Endodermal cell (in vitro differentiated cells): ENCODE measurements around the gene IL17RC. TPM values are rescaled to one million over a fixed set of nuclear protein-coding genes. Genes with fewer than 3 reads are reported as not detected.

Experiments
- DNase-seq: peaks from one replicate; pipeline ENCODE4 v3.0.0-alpha.2; 2017
- H3K27ac ChIP-seq: 2 replicates; pipeline ENCODE4 v1.5.1; 2013; ENCODE audit warnings: mild to moderate bottlenecking, low read depth, low read length, moderate library complexity
- H3K27me3 ChIP-seq: 2 replicates; pipeline ENCODE4 v1.6.1; 2013; ENCODE audit warnings: mild to moderate bottlenecking, low read length, moderate library complexity; ENCODE audit not compliant: insufficient read depth, control insufficient read depth, poor library complexity, severe bottlenecking
- H3K36me3 ChIP-seq: 2 replicates; pipeline ENCODE4 v1.7.0; 2013; ENCODE audit warnings: mild to moderate bottlenecking, low read length, moderate library complexity; ENCODE audit not compliant: control insufficient read depth, insufficient read depth
- H3K4me1 ChIP-seq: one replicate; pipeline ENCODE4 v1.7.0; 2013; ENCODE audit warnings: low read length; ENCODE audit not compliant: control insufficient read depth, insufficient read depth
- H3K4me3 ChIP-seq: 2 replicates; pipeline ENCODE4 v1.5.1; 2013; ENCODE audit warnings: mild to moderate bottlenecking, low read length, moderate library complexity
- H3K9ac ChIP-seq: 2 replicates; pipeline ENCODE4 v1.6.1; 2013; ENCODE audit warnings: mild to moderate bottlenecking, low read length, moderate library complexity; ENCODE audit not compliant: poor library complexity, severe bottlenecking; ENCODE audit errors: extremely low read depth
- H3K9me3 ChIP-seq: 2 replicates; pipeline ENCODE4 v1.6.1; 2013; ENCODE audit warnings: mild to moderate bottlenecking, low read length, moderate library complexity; ENCODE audit not compliant: control insufficient read depth
- H3K27ac Mint-ChIP-seq: 2 replicates; pipeline ENCODE4 v1.8.0; 2020; ENCODE audit warnings: mixed read lengths
- H3K27me3 Mint-ChIP-seq: 2 replicates; pipeline ENCODE4 v1.8.0; 2021; ENCODE audit warnings: mild to moderate bottlenecking, mixed read lengths; ENCODE audit not compliant: insufficient read depth
- H3K36me3 Mint-ChIP-seq: 2 replicates; pipeline ENCODE4 v1.8.0; 2020; ENCODE audit warnings: low read depth, mixed read lengths
- H3K4me1 Mint-ChIP-seq: 2 replicates; pipeline ENCODE4 v1.8.0; 2020; ENCODE audit warnings: mixed read lengths
- H3K4me3 Mint-ChIP-seq: 2 replicates; pipeline ENCODE4 v1.8.0; 2020; ENCODE audit warnings: mild to moderate bottlenecking, moderate library complexity, mixed read lengths
- H3K9me3 Mint-ChIP-seq: 2 replicates; pipeline ENCODE4 v1.8.0; 2020; ENCODE audit warnings: mild to moderate bottlenecking, mixed read lengths
- WGBS, 2 experiments: methylation state at CpG; one replicate each; pipeline versions ENCODE4 v1.1.5 to v1.1.7; 2013; ENCODE audit warnings: missing lambda C conversion rate in 2 of 2, mixed read lengths in 1 of 2; ENCODE audit not compliant: insufficient coverage in 1 of 2, insufficient read length in 1 of 2; 5-methylcytosine and 5-hydroxymethylcytosine counted together
- total RNA-seq, 2 donors: library from RNA; stranded (reverse); fragmentation: NEBNext Ultra II Directional in 1 of 2; extraction: Animal tissue kit (Norgen Biotek cat#: 25700) in 1 of 2; gene quantifications; 2 replicates in 1 of 2; 3 replicates in 1 of 2; pipeline ENCODE4 v1.2.1, GENCODE V29; 2021
- TF ChIP-seq, protein P1 (sequence below): fragments of 200-600 bp; sonication (generic); conservative IDR thresholded peaks from 2 replicates; pipeline ENCODE4 v1.5.0; 2021; ENCODE audit warnings: antibody characterized with exemption, mild to moderate bottlenecking

The IL17RC gene
- total RNA-seq, 2 donors from 2014 or later: 15.7 to 19.0 TPM

- Mint-ChIP-seq H3K36me3 (peaks cover 25% of the 10 kb centered on the region), H3K27ac (no peak overlapping the region), H3K4me1 (peaks cover 13% of the 10 kb centered on the region)
Observed at GRCh38 chr3:9932535-9932842, 15.6 kb downstream of the IL17RC start.

DNA sequence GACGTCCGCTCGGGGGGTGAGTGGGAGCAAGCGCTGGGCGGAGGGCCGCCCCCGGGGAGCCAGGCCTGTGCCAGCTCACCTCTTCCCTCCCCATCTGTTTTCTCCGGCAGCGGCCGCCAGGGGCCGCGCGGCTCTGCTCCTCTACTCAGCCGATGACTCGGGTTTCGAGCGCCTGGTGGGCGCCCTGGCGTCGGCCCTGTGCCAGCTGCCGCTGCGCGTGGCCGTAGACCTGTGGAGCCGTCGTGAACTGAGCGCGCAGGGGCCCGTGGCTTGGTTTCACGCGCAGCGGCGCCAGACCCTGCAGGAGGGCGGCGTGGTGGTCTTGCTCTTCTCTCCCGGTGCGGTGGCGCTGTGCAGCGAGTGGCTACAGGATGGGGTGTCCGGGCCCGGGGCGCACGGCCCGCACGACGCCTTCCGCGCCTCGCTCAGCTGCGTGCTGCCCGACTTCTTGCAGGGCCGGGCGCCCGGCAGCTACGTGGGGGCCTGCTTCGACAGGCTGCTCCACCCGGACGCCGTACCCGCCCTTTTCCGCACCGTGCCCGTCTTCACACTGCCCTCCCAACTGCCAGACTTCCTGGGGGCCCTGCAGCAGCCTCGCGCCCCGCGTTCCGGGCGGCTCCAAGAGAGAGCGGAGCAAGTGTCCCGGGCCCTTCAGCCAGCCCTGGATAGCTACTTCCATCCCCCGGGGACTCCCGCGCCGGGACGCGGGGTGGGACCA, 16.1 kb downstream of the IL17RC start:
- peaks cover 27% of the 10 kb centered on the region for H3K36me3 ChIP-seq
- Mint-ChIP-seq H3K4me1 (peaks cover 13% of the 10 kb centered on the region), H3K27me3 (peaks cover 2% of the 10 kb centered on the region), H3K36me3 (peaks cover 27% of the 10 kb centered on the region), H3K9me3 (peaks cover 6% of the 10 kb centered on the region), H3K27ac (peak overlapping the region; percentile 92), H3K4me3 (peak overlapping the region; percentile 76)
- WGBS, 2 experiments: 0 to 1% methylated on average over 57 to 77 of the region's 77 CpGs
- TF ChIP-seq, protein P1, sequence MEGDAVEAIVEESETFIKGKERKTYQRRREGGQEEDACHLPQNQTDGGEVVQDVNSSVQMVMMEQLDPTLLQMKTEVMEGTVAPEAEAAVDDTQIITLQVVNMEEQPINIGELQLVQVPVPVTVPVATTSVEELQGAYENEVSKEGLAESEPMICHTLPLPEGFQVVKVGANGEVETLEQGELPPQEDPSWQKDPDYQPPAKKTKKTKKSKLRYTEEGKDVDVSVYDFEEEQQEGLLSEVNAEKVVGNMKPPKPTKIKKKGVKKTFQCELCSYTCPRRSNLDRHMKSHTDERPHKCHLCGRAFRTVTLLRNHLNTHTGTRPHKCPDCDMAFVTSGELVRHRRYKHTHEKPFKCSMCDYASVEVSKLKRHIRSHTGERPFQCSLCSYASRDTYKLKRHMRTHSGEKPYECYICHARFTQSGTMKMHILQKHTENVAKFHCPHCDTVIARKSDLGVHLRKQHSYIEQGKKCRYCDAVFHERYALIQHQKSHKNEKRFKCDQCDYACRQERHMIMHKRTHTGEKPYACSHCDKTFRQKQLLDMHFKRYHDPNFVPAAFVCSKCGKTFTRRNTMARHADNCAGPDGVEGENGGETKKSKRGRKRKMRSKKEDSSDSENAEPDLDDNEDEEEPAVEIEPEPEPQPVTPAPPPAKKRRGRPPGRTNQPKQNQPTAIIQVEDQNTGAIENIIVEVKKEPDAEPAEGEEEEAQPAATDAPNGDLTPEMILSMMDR: peak; percentile 85
- H3K9ac ChIP-seq: peak overlapping the region; percentile 85
- no peaks in the 10 kb centered on the region for H3K9me3 ChIP-seq
- H3K4me3 ChIP-seq: peak overlapping the region; percentile 93
- H3K4me1 ChIP-seq: no peaks in the 10 kb centered on the region
- peak overlapping the region; percentile 88 for H3K27ac ChIP-seq
- no peaks in the 10 kb centered on the region for H3K27me3 ChIP-seq
- DNase-seq: peak; percentile 95

More at GRCh38 chr3:9932535-9932842, 15.6 kb downstream of the IL17RC start:
- H3K27ac ChIP-seq: no peak overlapping the region
- Mint-ChIP-seq H3K4me3 (peak overlapping the region; percentile 76), H3K9me3 (peaks cover 6% of the 10 kb centered on the region), H3K27me3 (peaks cover 2% of the 10 kb centered on the region)
- H3K4me3 ChIP-seq: peak overlapping the region; percentile 93
- H3K9ac ChIP-seq: no peak overlapping the region
- no peaks in the 10 kb centered on the region for H3K9me3 ChIP-seq
- no peak for DNase-seq
- no peaks in the 10 kb centered on the region for H3K27me3 ChIP-seq
- TF ChIP-seq, protein P1: no peak
- no peaks in the 10 kb centered on the region for H3K4me1 ChIP-seq
- peaks cover 22% of the 10 kb centered on the region for H3K36me3 ChIP-seq
- 19% methylated on average over 13 of the region's 13 CpGs; no CpG with 5 or more reads in 1 of the 2 experiments for WGBS, 2 experiments

GRCh38 chr3:9933561-9934234, 16.8 kb downstream of the IL17RC start, which contains the start of gene CRELD1:
Gene CRELD1, plus strand, starts transcription at chr3:9933834. Its CDS starts 605 bp downstream, at chr3:9934439.
- Histone ChIP-seq H3K9me3 (no peaks in the 10 kb centered on the region), H3K4me3 (peak within 1 kb of the TSS; percentile 93), H3K27me3 (no peaks in the 10 kb centered on the region), H3K4me1 (no peaks in the 10 kb centered on the region), H3K9ac (peak within 1 kb of the TSS; percentile 85), H3K27ac (peak within 1 kb of the TSS; percentile 88), H3K36me3 (peaks cover 31% of the 10 kb centered on the region)
- Mint-ChIP-seq H3K4me3 (peak within 1 kb of the TSS; percentile 76), H3K27me3 (peaks cover 2% of the 10 kb centered on the region), H3K27ac (peak within 1 kb of the TSS; percentile 92), H3K9me3 (peaks cover 6% of the 10 kb centered on the region), H3K4me1 (peaks cover 13% of the 10 kb centered on the region), H3K36me3 (peaks cover 31% of the 10 kb centered on the region)
- WGBS, 2 experiments: 1 to 2% methylated on average over 35 to 50 of the region's 50 CpGs
- TF ChIP-seq, protein P1: no peak
- peak; percentile 98 for DNase-seq
